Ovary (tissue), 3 donors: ENCODE results near the gene MORF4L1.

Experiments
- CTCF ChIP-seq, 3 donors: fragments of 450-650 bp in 2 of 3; fragments of 200-600 bp in 1 of 3; IDR thresholded peaks; one replicate each; pipeline versions ENCODE4 v1.5.1 to v1.8.0; 2016 to 2022; ENCODE audit warnings: antibody characterized with exemption in 3 of 3, mild to moderate bottlenecking in 1 of 3
- EP300 ChIP-seq: sonication (generic); formaldehyde crosslinking; IDR thresholded peaks from one replicate; pipeline ENCODE4 v1.6.1; 2017; ENCODE audit warnings: antibody characterized with exemption
- POLR2A ChIP-seq: fragments of 450-650 bp; IDR thresholded peaks from one replicate; pipeline ENCODE4 v1.6.1; 2017; ENCODE audit warnings: antibody characterized with exemption, mild to moderate bottlenecking, moderate library complexity
- donor health status: DM: no; HTN: no; CAD: no.

GRCh38 chr15:78850941-78851755 is 21.5 kb upstream of the MORF4L1 start:
- TF ChIP-seq POLR2A (no peak), EP300 (no peak), CTCF (IDR thresholded peaks at IDR 0.05) (no peak)
